GM12875 (cell line): ENCODE results near the gene COL13A1.

Source experiments
- H3K4me3 ChIP-seq: one replicate; pipeline ENCODE4 v1.5.1; 2011; ENCODE audit warnings: low read depth, low read length, control low read depth
- CTCF ChIP-seq: IDR thresholded peaks from 2 replicates; pipeline ENCODE4 v1.5.1; 2011; ENCODE audit warnings: low read depth, mild to moderate bottlenecking, control low read depth, inconsistent platforms, low read length, moderate library complexity, borderline replicate concordance; ENCODE audit not compliant: insufficient read depth

Gene COL13A1

GRCh38 chr10:69801434-69802315, at the start of gene COL13A1:
Gene COL13A1, plus strand, starts transcription at chr10:69801906. Its CDS starts 518 bp downstream, at chr10:69802424.
- TF ChIP-seq CTCF, result no peak
- no peak within 1 kb of the TSS for H3K4me3 ChIP-seq

GRCh38 chr10:69752479-69752878, 49.2 kb upstream of the COL13A1 start:
- no peak overlapping the region for H3K4me3 ChIP-seq
- TF ChIP-seq CTCF, result no peak

GRCh38 chr10:69756279-69756678, 45.4 kb upstream of the COL13A1 start:
- no peak overlapping the region for H3K4me3 ChIP-seq
- TF ChIP-seq CTCF, result no peak

GRCh38 chr10:69757206-69757552, 44.5 kb upstream of the COL13A1 start:
- TF ChIP-seq CTCF, result no peak
- no peak overlapping the region for H3K4me3 ChIP-seq

GRCh38 chr10:69757553-69758309, 44.0 kb upstream of the COL13A1 start:
- no peak for TF ChIP-seq CTCF

GRCh38 chr10:69758310-69758728, 43.4 kb upstream of the COL13A1 start:
- H3K4me3 ChIP-seq, result no peak overlapping the region
- TF ChIP-seq CTCF, result no peak

More at GRCh38 chr10:69757553-69758309, 44.0 kb upstream of the COL13A1 start:
- no peak overlapping the region for H3K4me3 ChIP-seq
